ENCODE results near the gene GRAMD1B. TPM values are rescaled to one million over a fixed set of nuclear protein-coding genes. Genes with fewer than 3 reads are reported as not detected.

Gene GRAMD1B
- total RNA-seq, 4 donors from 2014 or later, result 2.2 to 4.0 (median 3.5) TPM

DNA sequence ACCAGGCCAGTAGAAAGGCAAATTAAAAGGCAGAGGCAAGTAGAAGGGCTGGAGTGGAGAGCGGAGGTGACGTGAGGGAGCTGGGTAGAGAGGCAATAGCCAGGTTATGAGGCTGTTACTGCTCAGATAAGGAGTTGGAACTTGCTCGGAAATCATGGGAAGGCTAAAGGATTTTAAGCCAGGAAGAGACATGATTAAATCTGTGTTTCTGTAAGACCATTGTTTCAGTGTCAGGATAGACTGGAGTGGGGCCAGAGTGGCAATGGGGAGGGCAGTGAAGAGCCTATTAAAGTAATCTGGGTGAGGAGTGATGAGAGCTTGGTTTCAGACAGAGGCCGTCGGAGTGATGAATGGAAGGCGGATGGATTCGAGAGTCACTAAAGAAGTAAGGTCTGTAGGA lies 39.0 kb downstream of the GRAMD1B start:
- DNase-seq (ENCODE audit: extremely low spot score), result no peak
- no peak for TF ChIP-seq POLR2A (IDR thresholded peaks at IDR 0.05; ENCODE audit: low read depth)
- TF ChIP-seq, protein P1, sequence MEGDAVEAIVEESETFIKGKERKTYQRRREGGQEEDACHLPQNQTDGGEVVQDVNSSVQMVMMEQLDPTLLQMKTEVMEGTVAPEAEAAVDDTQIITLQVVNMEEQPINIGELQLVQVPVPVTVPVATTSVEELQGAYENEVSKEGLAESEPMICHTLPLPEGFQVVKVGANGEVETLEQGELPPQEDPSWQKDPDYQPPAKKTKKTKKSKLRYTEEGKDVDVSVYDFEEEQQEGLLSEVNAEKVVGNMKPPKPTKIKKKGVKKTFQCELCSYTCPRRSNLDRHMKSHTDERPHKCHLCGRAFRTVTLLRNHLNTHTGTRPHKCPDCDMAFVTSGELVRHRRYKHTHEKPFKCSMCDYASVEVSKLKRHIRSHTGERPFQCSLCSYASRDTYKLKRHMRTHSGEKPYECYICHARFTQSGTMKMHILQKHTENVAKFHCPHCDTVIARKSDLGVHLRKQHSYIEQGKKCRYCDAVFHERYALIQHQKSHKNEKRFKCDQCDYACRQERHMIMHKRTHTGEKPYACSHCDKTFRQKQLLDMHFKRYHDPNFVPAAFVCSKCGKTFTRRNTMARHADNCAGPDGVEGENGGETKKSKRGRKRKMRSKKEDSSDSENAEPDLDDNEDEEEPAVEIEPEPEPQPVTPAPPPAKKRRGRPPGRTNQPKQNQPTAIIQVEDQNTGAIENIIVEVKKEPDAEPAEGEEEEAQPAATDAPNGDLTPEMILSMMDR (IDR thresholded peaks at IDR 0.05), result no peak
- no peak for TF ChIP-seq EP300 (IDR thresholded peaks at IDR 0.05)
- TF ChIP-seq POLR2AphosphoS5 (IDR thresholded peaks at IDR 0.05), result no peak
- H3K4me3 ChIP-seq, result no peak overlapping the region
- intact Hi-C loops (cut with DNase I), result no loop called here
- peaks cover 0 to 3% (median 0%) of the 10 kb centered on the region in 4 donors for H3K4me1 ChIP-seq
- no peaks in the 10 kb centered on the region for H3K36me3 ChIP-seq
- H3K27ac ChIP-seq (replicated peaks in 1 of 4), result no peak overlapping the region
- WGBS, result 78% methylated on average over 7 of the region's 7 CpGs
- H3K9me3 ChIP-seq, result no peaks in the 10 kb centered on the region
- H3K27me3 ChIP-seq, result no peaks in the 10 kb centered on the region

DNA sequence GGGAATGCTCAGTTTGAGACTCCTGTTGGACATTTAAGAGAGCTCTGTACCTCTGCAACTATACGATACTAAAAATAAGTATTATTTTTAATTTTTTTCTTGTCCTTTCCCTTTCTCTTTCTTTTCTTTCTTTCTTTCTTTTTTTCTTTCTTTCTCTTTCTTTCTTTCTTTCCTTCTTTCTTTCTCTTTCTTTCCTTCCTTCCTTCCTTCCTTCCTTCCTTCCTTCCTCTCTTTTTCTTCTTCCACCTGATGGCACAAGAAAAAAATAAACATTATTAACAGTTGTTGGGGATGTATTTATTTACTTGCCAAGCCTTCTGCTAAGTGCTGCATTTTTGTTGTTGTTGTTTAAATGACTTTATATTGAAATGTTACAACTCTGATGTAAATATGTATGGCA lies 39.5 kb downstream of the GRAMD1B start:
- TF ChIP-seq, protein P1 (IDR thresholded peaks at IDR 0.05), result no peak
- TF ChIP-seq EP300 (IDR thresholded peaks at IDR 0.05), result no peak
- no peak for TF ChIP-seq POLR2AphosphoS5 (IDR thresholded peaks at IDR 0.05)
- no peak for TF ChIP-seq POLR2A (IDR thresholded peaks at IDR 0.05; ENCODE audit: low read depth)
- Histone ChIP-seq H3K27me3 (no peaks in the 10 kb centered on the region), H3K36me3 (no peaks in the 10 kb centered on the region), H3K27ac (replicated peaks in 1 of 4) (no peak overlapping the region), H3K4me3 (no peak overlapping the region), H3K4me1 (peaks cover 0 to 6% (median 0%) of the 10 kb centered on the region in 4 donors), H3K9me3 (no peaks in the 10 kb centered on the region)
- WGBS, result 93% methylated on average over 1 of the region's 1 CpG
- intact Hi-C loops (cut with DNase I), result no loop called here
- DNase-seq (ENCODE audit: extremely low spot score), result no peak

DNA sequence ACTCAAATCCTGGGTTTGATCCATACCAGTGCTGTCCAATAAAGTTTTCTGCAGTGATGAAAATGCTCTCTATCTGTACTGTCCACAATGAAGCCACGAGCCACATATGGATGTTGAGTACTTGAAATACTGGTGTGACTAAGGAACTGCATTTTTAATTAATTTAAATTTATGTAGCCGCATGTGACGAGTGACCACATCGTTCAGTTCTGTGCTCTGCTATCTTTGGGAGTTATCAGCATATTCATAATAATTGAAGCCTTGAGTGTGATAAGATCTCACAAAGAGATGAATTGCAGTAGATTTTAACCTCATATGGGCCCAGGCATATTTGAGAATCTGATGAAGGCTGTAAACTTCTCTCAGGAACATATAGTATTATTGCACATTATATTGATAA lies 40.8 kb downstream of the GRAMD1B start:
- no peaks in the 10 kb centered on the region for H3K9me3 ChIP-seq
- DNase-seq (ENCODE audit: extremely low spot score), result no peak
- TF ChIP-seq, protein P1 (IDR thresholded peaks at IDR 0.05), result no peak
- TF ChIP-seq POLR2A (IDR thresholded peaks at IDR 0.05; ENCODE audit: low read depth), result no peak
- no peak for TF ChIP-seq EP300 (IDR thresholded peaks at IDR 0.05)
- TF ChIP-seq POLR2AphosphoS5 (IDR thresholded peaks at IDR 0.05), result no peak
- intact Hi-C loops (cut with DNase I), result no loop called here
- H3K4me3 ChIP-seq, result no peak overlapping the region
- 94% methylated on average over 4 of the region's 4 CpGs for WGBS
- no peaks in the 10 kb centered on the region for H3K27me3 ChIP-seq
- no peaks in the 10 kb centered on the region for H3K36me3 ChIP-seq
- H3K4me1 ChIP-seq, result peaks cover 0 to 13% (median 0%) of the 10 kb centered on the region in 4 donors
- H3K27ac ChIP-seq (replicated peaks in 1 of 4), result no peak overlapping the region

DNA sequence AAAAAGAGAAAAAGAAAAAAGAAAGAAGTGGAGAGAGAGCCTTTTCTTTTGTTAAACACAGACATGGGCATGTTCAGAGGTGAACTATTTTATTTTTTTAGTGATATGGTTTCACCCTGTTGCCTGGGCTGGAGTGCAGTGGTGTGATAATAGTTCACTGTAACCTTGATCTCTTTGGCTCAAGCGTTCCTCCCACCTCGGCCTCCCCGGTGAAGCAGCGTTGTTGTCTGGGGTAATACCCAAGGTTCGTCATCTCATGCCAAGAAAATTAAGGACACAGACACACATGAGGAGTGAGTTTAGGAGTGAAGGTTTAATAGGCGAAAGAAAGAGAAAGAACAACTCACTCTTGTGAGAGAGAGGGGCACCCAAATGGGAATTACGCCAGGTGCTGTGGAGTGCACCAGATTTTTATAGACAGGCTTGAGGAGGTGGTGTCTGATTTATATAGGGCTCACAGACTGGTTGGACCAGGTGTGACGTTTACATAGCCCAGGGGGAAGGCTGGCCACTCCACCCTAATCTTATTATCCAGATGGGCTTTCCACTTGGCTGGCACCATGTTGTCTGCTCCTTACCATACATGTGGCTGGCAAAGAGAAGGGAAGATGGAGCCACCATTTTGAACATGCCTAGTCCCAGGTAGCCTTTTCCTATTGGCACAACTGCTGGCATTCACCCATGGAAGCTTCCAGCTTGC lies 42.3 kb downstream of the GRAMD1B start:
- Histone ChIP-seq H3K4me3 (no peak overlapping the region), H3K9me3 (no peaks in the 10 kb centered on the region), H3K27ac (replicated peaks in 1 of 4) (no peak overlapping the region), H3K27me3 (no peaks in the 10 kb centered on the region), H3K4me1 (peaks cover 0 to 13% (median 0%) of the 10 kb centered on the region in 4 donors), H3K36me3 (no peaks in the 10 kb centered on the region)
- TF ChIP-seq POLR2A (IDR thresholded peaks at IDR 0.05; ENCODE audit: low read depth), result no peak
- no peak for TF ChIP-seq EP300 (IDR thresholded peaks at IDR 0.05)
- TF ChIP-seq, protein P1 (IDR thresholded peaks at IDR 0.05), result no peak
- TF ChIP-seq POLR2AphosphoS5 (IDR thresholded peaks at IDR 0.05), result no peak
- 86% methylated on average over 8 of the region's 8 CpGs for WGBS
- no peak for DNase-seq (ENCODE audit: extremely low spot score)
- intact Hi-C loops (cut with DNase I), result no loop called here
